Esophagus squamous epithelium (tissue), 5 donors: ENCODE measurements around the gene ANAPC4. TPM values are rescaled to one million over a fixed set of nuclear protein-coding genes. Genes with fewer than 3 reads are reported as not detected.

Experiments used
- DNase-seq: peaks from one replicate; lab custom pipeline; 2025; lab: John Stamatoyannopoulos, UW
- H3K27ac ChIP-seq, 4 donors: fragments of 200-600 bp; sonication (generic); one replicate each; pipeline ENCODE4 v1.5.1; 2016 to 2019; ENCODE audit warnings: mild to moderate bottlenecking in 1 of 4
- H3K27me3 ChIP-seq, 4 donors: fragments of 200-600 bp; sonication (generic); 1 replicate in 3 of 4; 2 replicates in 1 of 4; pipeline versions ENCODE4 v1.5.1 to v1.6.0; 2017 to 2021; ENCODE audit warnings: antibody characterized with exemption in 1 of 4
- H3K36me3 ChIP-seq, 3 donors: fragments of 200-600 bp; sonication (generic); one replicate each; pipeline ENCODE4 v1.5.1; 2016 to 2019
- H3K4me1 ChIP-seq, 3 donors: fragments of 200-600 bp; sonication (generic); one replicate each; pipeline ENCODE4 v1.5.1; 2017 to 2019
- H3K4me3 ChIP-seq, 4 donors: fragments of 200-600 bp; sonication (generic); 1 replicate in 3 of 4; 2 replicates in 1 of 4; pipeline ENCODE4 v1.5.1; 2016 to 2019; ENCODE audit warnings: mild to moderate bottlenecking in 2 of 4, moderate library complexity in 1 of 4
- H3K9me3 ChIP-seq, 3 donors: fragments of 200-600 bp; sonication (generic); one replicate each; pipeline ENCODE4 v1.5.1; 2016 to 2019
- CTCF ChIP-seq, 6 experiments: fragments of 450-650 bp in 4 of 6; fragments of 200-600 bp in 2 of 6; sonication (generic) in 2 of 6; IDR thresholded peaks; one replicate each; pipeline ENCODE4 v1.5.1; 2016 to 2019; ENCODE audit warnings: antibody characterized with exemption in 6 of 6, mild to moderate bottlenecking in 4 of 6, moderate library complexity in 4 of 6
- POLR2A ChIP-seq, 4 donors: fragments of 450-650 bp; IDR thresholded peaks; one replicate each; pipeline ENCODE4 v1.6.1; 2017; ENCODE audit warnings: antibody characterized with exemption in 4 of 4, mild to moderate bottlenecking in 4 of 4, moderate library complexity in 3 of 4
- WGBS, 2 donors: methylation state at CpG; one replicate each; pipeline ENCODE4 v1.1.5; 2018; 5-methylcytosine and 5-hydroxymethylcytosine counted together
- intact Hi-C: fragments of 100-400 bp; cut with DNase I; formaldehyde crosslinking; loops from one replicate; pipeline ENCODE4 v1.15.0; 2022
- total RNA-seq, 4 donors: library from RNA; depleted of rRNA; stranded (reverse); fragments of >200 nt; gene quantifications; one replicate each; pipeline ENCODE4 v1.1.0, GENCODE V29; 2016
- donor health status: DM: yes; HTN: yes; CAD: no.

ANAPC4 gene
- total RNA-seq, 4 donors from 2014 or later = 9.6 to 27.0 (median 20.0) TPM

DNA sequence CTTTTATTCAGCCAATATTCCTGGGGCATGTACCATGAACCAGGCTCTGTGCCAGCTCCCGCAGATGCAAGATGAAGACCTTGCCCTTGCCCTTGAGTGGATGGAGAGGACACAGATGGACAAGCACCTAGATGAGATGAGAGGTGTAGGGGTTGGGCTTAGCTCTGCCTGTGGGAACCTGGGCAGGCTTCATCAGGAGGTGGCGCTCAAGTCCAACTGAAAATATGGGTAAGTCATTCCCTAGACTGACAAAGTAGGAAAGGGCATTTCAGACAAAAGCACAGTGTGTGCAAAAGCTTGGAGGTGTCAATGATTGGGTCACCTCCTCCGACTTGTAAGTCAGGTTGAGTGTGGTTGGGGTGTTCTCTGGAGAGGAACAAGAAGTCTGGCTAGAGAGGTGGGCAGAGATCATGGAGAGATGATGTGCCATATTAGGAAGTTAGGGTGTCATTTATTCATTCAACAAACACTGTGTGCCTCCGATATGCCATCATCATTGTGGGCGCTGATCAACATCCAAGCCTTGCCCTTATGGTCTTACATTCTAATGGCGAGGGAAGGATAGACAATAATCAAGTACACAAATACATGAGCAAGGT lies 64.6 kb downstream of the ANAPC4 start:
- DNase-seq = no peak
- intact Hi-C loops = loop anchor here (2.0 kb wide), 1 partner anchor 325 kb away; no protein-coding TSS in a partner anchor

GRCh38 chr4:25442863-25443307 lies 65.8 kb downstream of the ANAPC4 start:
- Histone ChIP-seq H3K27ac (no peak overlapping the region), H3K4me1 (peaks cover 0 to 6% (median 0%) of the 10 kb centered on the region in 3 donors), H3K36me3 (no peaks in the 10 kb centered on the region), H3K4me3 (no peak overlapping the region), H3K9me3 (no peaks in the 10 kb centered on the region), H3K27me3 (no peaks in the 10 kb centered on the region)
- intact Hi-C loops = no loop called here
- 65 to 82% methylated on average over 9 of the region's 9 CpGs for WGBS, 2 donors
- TF ChIP-seq CTCF (IDR thresholded peaks at IDR 0.05) (no peak), POLR2A (IDR thresholded peaks at IDR 0.05) (no peak)
- no peak for DNase-seq

More for the DNA sequence above, 64.6 kb downstream of the ANAPC4 start:
- TF ChIP-seq CTCF (IDR thresholded peaks at IDR 0.05) (peak in 5 of 6 experiments; percentile 43 to 68 (median 52)), POLR2A (IDR thresholded peaks at IDR 0.05) (no peak)
- H3K4me1 ChIP-seq = peaks cover 0 to 6% (median 0%) of the 10 kb centered on the region in 3 donors
- H3K9me3 ChIP-seq = no peaks in the 10 kb centered on the region
- no peak overlapping the region for H3K4me3 ChIP-seq
- H3K36me3 ChIP-seq = no peaks in the 10 kb centered on the region
- WGBS, 2 donors = 40 to 46% methylated on average over 6 of the region's 6 CpGs
- no peaks in the 10 kb centered on the region for H3K27me3 ChIP-seq
- H3K27ac ChIP-seq = no peak overlapping the region

GRCh38 chr4:25443851-25444250 lies 66.8 kb downstream of the ANAPC4 start:
- TF ChIP-seq CTCF (IDR thresholded peaks at IDR 0.05) (no peak), POLR2A (IDR thresholded peaks at IDR 0.05) (no peak)
- 85 to 92% methylated on average over 6 of the region's 6 CpGs for WGBS, 2 donors
- DNase-seq = no peak
- H3K4me3 ChIP-seq = no peak overlapping the region
- H3K9me3 ChIP-seq = no peaks in the 10 kb centered on the region
- no peaks in the 10 kb centered on the region for H3K27me3 ChIP-seq
- peaks cover 0 to 6% (median 0%) of the 10 kb centered on the region in 3 donors for H3K4me1 ChIP-seq
- no peaks in the 10 kb centered on the region for H3K36me3 ChIP-seq
- no peak overlapping the region for H3K27ac ChIP-seq
- intact Hi-C loops = no loop called here

DNA sequence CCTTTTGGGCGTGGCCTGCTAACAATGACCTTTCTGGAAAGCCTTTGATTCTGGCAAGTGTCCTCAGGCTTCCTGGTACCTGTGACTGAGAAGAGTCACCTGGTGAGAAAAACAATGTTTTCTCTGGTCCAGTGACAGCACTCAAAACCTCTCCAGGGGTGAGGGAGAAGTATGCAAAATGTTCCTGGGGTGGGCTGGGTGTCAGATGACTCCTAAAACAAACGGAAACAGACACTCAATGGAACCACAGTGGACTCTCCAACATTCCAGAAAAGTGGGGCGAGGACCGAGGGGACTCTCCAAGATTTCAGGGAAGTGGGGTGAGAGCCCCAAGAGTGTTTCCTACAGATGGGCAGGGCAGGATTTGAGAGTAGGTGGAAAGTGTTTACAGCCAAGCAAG lies 69.5 kb downstream of the ANAPC4 start:
- no peak for DNase-seq
- H3K27ac ChIP-seq = no peak overlapping the region
- intact Hi-C loops = no loop called here
- H3K4me3 ChIP-seq = no peak overlapping the region
- no peaks in the 10 kb centered on the region for H3K36me3 ChIP-seq
- TF ChIP-seq POLR2A (IDR thresholded peaks at IDR 0.05) (no peak), CTCF (IDR thresholded peaks at IDR 0.05) (no peak)
- H3K27me3 ChIP-seq = no peaks in the 10 kb centered on the region
- H3K9me3 ChIP-seq = no peaks in the 10 kb centered on the region
- peaks cover 0 to 5% (median 0%) of the 10 kb centered on the region in 3 donors for H3K4me1 ChIP-seq
- WGBS, 2 donors = 59 to 63% methylated on average over 3 to 4 of the region's 4 CpGs

- no peak for DNase-seq
- H3K27me3 ChIP-seq = no peaks in the 10 kb centered on the region
- 58 to 61% methylated on average over 4 to 5 of the region's 5 CpGs for WGBS, 2 donors
Observed at GRCh38 chr4:25448379-25449109, 71.5 kb downstream of the ANAPC4 start.

More at GRCh38 chr4:25448379-25449109, 71.5 kb downstream of the ANAPC4 start:
- H3K9me3 ChIP-seq = no peaks in the 10 kb centered on the region
- intact Hi-C loops = no loop called here
- TF ChIP-seq POLR2A (IDR thresholded peaks at IDR 0.05) = no peak
- TF ChIP-seq CTCF (IDR thresholded peaks at IDR 0.05) = no peak
- H3K27ac ChIP-seq = no peak overlapping the region
- no peaks in the 10 kb centered on the region for H3K36me3 ChIP-seq
- H3K4me3 ChIP-seq = no peak overlapping the region
- H3K4me1 ChIP-seq = peaks cover 0 to 12% (median 0%) of the 10 kb centered on the region in 3 donors
